Neural progenitor cell (in vitro differentiated cells): ENCODE measurements around the gene GDF9. TPM values are rescaled to one million over a fixed set of nuclear protein-coding genes. Genes with fewer than 3 reads are reported as not detected.

ENCODE experiments used
- DNase-seq: peaks from one replicate; pipeline ENCODE4 v3.0.0-alpha.2; 2016; ENCODE audit warnings: low spot score
- H2AFZ ChIP-seq: fragments of 200-600 bp; sonication (generic); replicated peaks from 2 replicates; pipeline ENCODE4 v1.6.1; 2016; ENCODE audit warnings: antibody characterized with exemption
- H3F3A ChIP-seq: fragments of 200-600 bp; sonication (generic); 2 replicates; pipeline ENCODE4 v1.6.1; 2016; ENCODE audit warnings: antibody characterized with exemption, low read depth
- H3K27ac ChIP-seq: fragments of 200-600 bp; sonication (generic); 2 replicates; pipeline ENCODE4 v1.5.1; 2016; ENCODE audit warnings: mild to moderate bottlenecking
- H3K27me3 ChIP-seq: fragments of 200-600 bp; sonication (generic); 2 replicates; pipeline ENCODE4 v1.6.1; 2016; ENCODE audit warnings: mild to moderate bottlenecking, moderate library complexity
- H3K36me3 ChIP-seq: fragments of 200-600 bp; sonication (generic); 2 replicates; pipeline ENCODE4 v1.5.1; 2016
- H3K4me1 ChIP-seq: fragments of 200-600 bp; sonication (generic); 2 replicates; pipeline ENCODE4 v1.6.1; 2016; ENCODE audit warnings: mixed run types
- H3K4me2 ChIP-seq: fragments of 200-600 bp; sonication (generic); 2 replicates; pipeline ENCODE4 v1.6.1; 2016
- H3K4me3 ChIP-seq: fragments of 200-600 bp; sonication (generic); 2 replicates; pipeline ENCODE4 v1.5.1; 2016
- H3K79me2 ChIP-seq: fragments of 200-600 bp; sonication (generic); 2 replicates; pipeline ENCODE4 v1.6.1; 2016; ENCODE audit warnings: low read depth
- H3K9ac ChIP-seq: fragments of 200-600 bp; sonication (generic); 2 replicates; pipeline ENCODE4 v1.6.1; 2016
- H3K9me3 ChIP-seq: fragments of 200-600 bp; sonication (generic); 2 replicates; pipeline ENCODE4 v1.5.1; 2016; ENCODE audit warnings: low read depth
- H4K20me1 ChIP-seq: fragments of 200-600 bp; sonication (generic); 2 replicates; pipeline ENCODE4 v1.6.1; 2016; ENCODE audit warnings: low read depth
- H3K27ac Mint-ChIP-seq: 3 replicates; pipeline ENCODE4 v1.8.0; 2021; ENCODE audit warnings: mixed read lengths
- H3K27me3 Mint-ChIP-seq: 2 replicates; pipeline ENCODE4 v1.8.0; 2022; ENCODE audit warnings: low read depth, mild to moderate bottlenecking, inconsistent platforms, moderate library complexity, mixed read lengths; ENCODE audit not compliant: insufficient read depth
- H3K36me3 Mint-ChIP-seq: 3 replicates; pipeline ENCODE4 v1.8.0; 2021; ENCODE audit warnings: mixed read lengths
- H3K4me1 Mint-ChIP-seq: 3 replicates; pipeline ENCODE4 v1.8.0; 2021; ENCODE audit warnings: mixed read lengths
- H3K4me3 Mint-ChIP-seq: 3 replicates; pipeline ENCODE4 v1.8.0; 2021; ENCODE audit warnings: mild to moderate bottlenecking, moderate library complexity, mixed read lengths
- H3K9me3 Mint-ChIP-seq: 3 replicates; pipeline ENCODE4 v1.8.0; 2020; ENCODE audit warnings: mixed read lengths
- CTCF ChIP-seq: fragments of 200-600 bp; sonication (generic); IDR thresholded peaks from 2 replicates; pipeline ENCODE4 v1.5.1; 2017; ENCODE audit warnings: antibody characterized with exemption, mild to moderate bottlenecking
- EZH2 ChIP-seq: fragments of 200-600 bp; sonication (generic); IDR thresholded peaks from 2 replicates; pipeline ENCODE4 v1.6.1; 2017; ENCODE audit warnings: antibody characterized with exemption, mild to moderate bottlenecking, moderate library complexity
- EZH2phosphoT487 ChIP-seq: fragments of 200-600 bp; sonication (generic); IDR thresholded peaks from 2 replicates; pipeline ENCODE4 v1.6.1; 2017; ENCODE audit warnings: antibody characterized with exemption
- total RNA-seq: library from RNA; depleted of rRNA; stranded (reverse); fragments of >200 nt; gene quantifications from 2 replicates; pipeline ENCODE4 v1.2.3, GENCODE V29; 2015; ENCODE audit warnings: low replicate concordance

The GDF9 gene
- 0.46 and 0.82 TPM in 2 replicates for total RNA-seq

GRCh38 chr5:132866342-132867045 lies at the start of gene GDF9, which contains the start of gene UQCRQ:
TSS of gene GDF9 (minus strand) at chr5:132866469. CDS start at chr5:132864533, 1,936 bp downstream.
TSS of gene UQCRQ (plus strand) at chr5:132866642. CDS start at chr5:132866882, 240 bp downstream.
- Histone ChIP-seq H3K4me2 (peak within 1 kb of the TSS; percentile 81), H3K9ac (peak within 1 kb of the TSS; percentile 80), H3K9me3 (no peaks in the 10 kb centered on the region), H3F3A (peaks cover 27% of the 10 kb centered on the region), H3K36me3 (no peaks in the 10 kb centered on the region), H3K4me1 (peaks cover 11% of the 10 kb centered on the region), H2AFZ (peak within 1 kb of the TSS; percentile 64), H4K20me1 (peaks cover 13% of the 10 kb centered on the region), H3K27me3 (no peaks in the 10 kb centered on the region), H3K27ac (peak within 1 kb of the TSS; percentile 80), H3K79me2 (peaks cover 19% of the 10 kb centered on the region), H3K4me3 (peak within 1 kb of the TSS; percentile 75)
- peak; percentile 99 for DNase-seq
- Mint-ChIP-seq H3K4me3 (peak within 1 kb of the TSS; percentile 100), H3K27ac (peak within 1 kb of the TSS; percentile 99), H3K4me1 (peaks cover 22% of the 10 kb centered on the region), H3K36me3 (peaks cover 10% of the 10 kb centered on the region), H3K9me3 (no peaks in the 10 kb centered on the region), H3K27me3 (peaks cover 3% of the 10 kb centered on the region)
- TF ChIP-seq CTCF (peak; percentile 47), EZH2 (no peak)

- no peak overlapping the region for H3K4me3 Mint-ChIP-seq
- H3K79me2 ChIP-seq, result peaks cover 73% of the 10 kb centered on the region
- H3K36me3 ChIP-seq, result peaks cover 5% of the 10 kb centered on the region
- no peak overlapping the region for H3K4me2 ChIP-seq
- no peak overlapping the region for H2AFZ ChIP-seq
- no peaks in the 10 kb centered on the region for H3K27me3 Mint-ChIP-seq
- H3K9me3 ChIP-seq, result no peaks in the 10 kb centered on the region
- DNase-seq, result no peak
- H3K9ac ChIP-seq, result no peak overlapping the region
- peaks cover 37% of the 10 kb centered on the region for H4K20me1 ChIP-seq
- H3K9me3 Mint-ChIP-seq, result no peaks in the 10 kb centered on the region
- H3K36me3 Mint-ChIP-seq, result peaks cover 26% of the 10 kb centered on the region
- TF ChIP-seq EZH2phosphoT487, result no peak
- no peak for TF ChIP-seq CTCF
- TF ChIP-seq EZH2, result no peak
- H3K27me3 ChIP-seq, result no peaks in the 10 kb centered on the region
- no peaks in the 10 kb centered on the region for H3K4me1 ChIP-seq
- no peak overlapping the region for H3K4me3 ChIP-seq
- no peak overlapping the region for H3K27ac ChIP-seq
- no peaks in the 10 kb centered on the region for H3F3A ChIP-seq
- H3K27ac Mint-ChIP-seq, result no peak overlapping the region
- no peaks in the 10 kb centered on the region for H3K4me1 Mint-ChIP-seq
Observed at GRCh38 chr5:132915681-132916080, 49.4 kb upstream of the GDF9 start.

- no peaks in the 10 kb centered on the region for H3K9me3 Mint-ChIP-seq
- peaks cover 49% of the 10 kb centered on the region for H3K79me2 ChIP-seq
- no peaks in the 10 kb centered on the region for H3F3A ChIP-seq
- H4K20me1 ChIP-seq, result peaks cover 76% of the 10 kb centered on the region
- TF ChIP-seq EZH2phosphoT487 (no peak), CTCF (no peak), EZH2 (no peak)
- no peak overlapping the region for H3K27ac ChIP-seq
- H3K27me3 Mint-ChIP-seq, result no peaks in the 10 kb centered on the region
- H3K27me3 ChIP-seq, result no peaks in the 10 kb centered on the region
- H3K9ac ChIP-seq, result no peak overlapping the region
- H3K4me1 Mint-ChIP-seq, result no peaks in the 10 kb centered on the region
- DNase-seq, result no peak
- no peak overlapping the region for H2AFZ ChIP-seq
- no peak overlapping the region for H3K4me2 ChIP-seq
- no peak overlapping the region for H3K27ac Mint-ChIP-seq
- no peaks in the 10 kb centered on the region for H3K9me3 ChIP-seq
- peaks cover 14% of the 10 kb centered on the region for H3K36me3 Mint-ChIP-seq
- no peak overlapping the region for H3K4me3 Mint-ChIP-seq
- H3K4me1 ChIP-seq, result no peaks in the 10 kb centered on the region
- peaks cover 5% of the 10 kb centered on the region for H3K36me3 ChIP-seq
- no peak overlapping the region for H3K4me3 ChIP-seq
Observed at GRCh38 chr5:132909702-132910101, 43.4 kb upstream of the GDF9 start.
